ENCODE data around the gene ARHGEF28. TPM values are rescaled to one million over a fixed set of nuclear protein-coding genes. Genes with fewer than 3 reads are reported as not detected.

ARHGEF28 gene
- total RNA-seq, 1 donor = 26.2 TPM

DNA sequence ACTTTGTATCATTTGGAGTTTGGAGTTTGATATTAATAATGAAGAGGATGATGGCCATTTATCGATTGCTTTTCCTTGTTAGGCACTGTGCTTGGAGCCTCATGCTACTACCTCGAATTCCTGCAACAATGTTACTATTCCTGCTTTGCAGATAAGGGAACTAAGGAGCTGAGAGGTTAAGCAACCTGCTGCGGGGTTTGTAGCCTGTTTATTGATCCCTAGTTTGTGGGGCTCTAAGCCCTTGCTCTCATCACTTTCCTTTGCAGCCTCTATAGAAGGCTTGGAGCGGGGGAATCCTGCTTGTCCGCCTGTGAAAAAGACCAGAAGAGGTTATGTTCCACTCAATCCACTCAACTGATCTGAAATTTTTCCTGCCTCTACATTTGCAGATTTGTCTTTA lies 15.8 kb downstream of the ARHGEF28 start:
- H3K4me3 ChIP-seq (ENCODE audit: low read depth, low read length) = no peak overlapping the region
- DNase-seq (ENCODE audit: low read depth) = no peak
- TF ChIP-seq, protein P1, sequence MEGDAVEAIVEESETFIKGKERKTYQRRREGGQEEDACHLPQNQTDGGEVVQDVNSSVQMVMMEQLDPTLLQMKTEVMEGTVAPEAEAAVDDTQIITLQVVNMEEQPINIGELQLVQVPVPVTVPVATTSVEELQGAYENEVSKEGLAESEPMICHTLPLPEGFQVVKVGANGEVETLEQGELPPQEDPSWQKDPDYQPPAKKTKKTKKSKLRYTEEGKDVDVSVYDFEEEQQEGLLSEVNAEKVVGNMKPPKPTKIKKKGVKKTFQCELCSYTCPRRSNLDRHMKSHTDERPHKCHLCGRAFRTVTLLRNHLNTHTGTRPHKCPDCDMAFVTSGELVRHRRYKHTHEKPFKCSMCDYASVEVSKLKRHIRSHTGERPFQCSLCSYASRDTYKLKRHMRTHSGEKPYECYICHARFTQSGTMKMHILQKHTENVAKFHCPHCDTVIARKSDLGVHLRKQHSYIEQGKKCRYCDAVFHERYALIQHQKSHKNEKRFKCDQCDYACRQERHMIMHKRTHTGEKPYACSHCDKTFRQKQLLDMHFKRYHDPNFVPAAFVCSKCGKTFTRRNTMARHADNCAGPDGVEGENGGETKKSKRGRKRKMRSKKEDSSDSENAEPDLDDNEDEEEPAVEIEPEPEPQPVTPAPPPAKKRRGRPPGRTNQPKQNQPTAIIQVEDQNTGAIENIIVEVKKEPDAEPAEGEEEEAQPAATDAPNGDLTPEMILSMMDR (IDR thresholded peaks at IDR 0.05; ENCODE audit: insufficient read depth, low read length) = no peak

DNA sequence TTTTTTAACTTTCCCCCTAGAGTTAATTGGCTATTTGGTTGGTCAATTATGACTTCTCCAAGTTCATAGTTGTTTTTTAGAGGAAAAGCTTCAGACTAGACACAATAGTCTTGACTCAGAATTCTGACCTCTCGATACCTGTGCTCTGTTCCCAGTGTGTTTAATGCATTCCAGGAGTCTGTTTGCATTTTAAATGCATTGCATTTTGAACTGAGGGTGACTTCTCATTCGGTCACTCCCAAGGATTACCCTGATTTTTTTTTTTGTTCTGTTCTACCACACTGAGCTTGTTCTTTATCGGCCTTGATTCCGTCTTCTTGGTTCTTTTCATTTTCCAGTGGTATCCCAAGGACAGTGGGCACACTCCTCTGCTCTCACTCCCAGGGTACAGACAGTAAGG lies 16.3 kb downstream of the ARHGEF28 start:
- TF ChIP-seq, protein P1 (IDR thresholded peaks at IDR 0.05; ENCODE audit: insufficient read depth, low read length) = no peak
- H3K4me3 ChIP-seq (ENCODE audit: low read depth, low read length) = no peak overlapping the region
- DNase-seq (ENCODE audit: low read depth) = no peak

DNA sequence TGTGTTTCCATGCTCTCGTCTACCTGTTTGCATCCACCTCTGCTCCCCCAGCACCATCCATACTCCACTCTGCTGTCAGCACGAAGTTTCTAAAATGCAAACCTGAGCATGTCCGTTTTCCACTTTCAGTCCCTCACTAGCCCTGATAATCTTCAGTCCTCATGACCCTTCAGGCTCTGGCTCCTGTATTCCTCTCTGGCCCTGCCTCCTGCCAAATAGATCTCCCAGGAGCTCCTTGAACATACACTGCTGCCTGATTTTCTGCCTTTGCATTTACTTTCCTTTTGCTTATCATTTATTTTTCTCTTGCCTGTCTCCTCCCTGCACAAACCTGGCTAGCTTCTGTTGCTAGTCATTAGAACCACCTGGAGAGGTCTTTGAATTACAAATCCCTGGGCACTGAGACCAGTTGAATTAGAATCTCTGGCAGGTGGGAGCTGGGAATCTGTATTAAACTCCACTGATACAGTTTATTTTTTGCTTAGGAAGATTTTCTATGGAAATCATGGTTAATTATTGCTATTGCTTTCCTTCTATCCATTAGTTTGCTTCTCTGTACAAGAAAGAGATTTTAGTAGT lies 18.5 kb downstream of the ARHGEF28 start:
- no peak overlapping the region for H3K4me3 ChIP-seq (ENCODE audit: low read depth, low read length)
- DNase-seq (ENCODE audit: low read depth) = no peak
- TF ChIP-seq, protein P1 (IDR thresholded peaks at IDR 0.05; ENCODE audit: insufficient read depth, low read length) = no peak

DNA sequence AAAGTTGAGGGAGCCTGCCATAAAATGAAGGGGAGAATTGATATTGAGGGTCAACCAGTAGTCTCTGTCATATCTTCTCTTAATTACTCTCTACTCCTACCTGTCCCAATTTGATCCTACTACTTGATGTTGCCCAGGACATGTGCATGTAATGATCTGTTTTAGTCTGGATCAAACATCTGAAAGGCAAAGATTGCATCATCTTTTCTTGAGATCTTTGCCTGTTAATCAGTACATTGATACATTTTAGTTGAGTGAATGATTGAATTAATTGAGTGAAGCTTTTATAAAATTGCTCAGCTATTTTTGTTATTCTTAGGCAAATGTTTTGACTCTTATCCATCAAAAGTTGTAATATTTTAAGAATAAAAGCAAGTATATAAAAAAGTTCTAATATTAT lies 21.7 kb downstream of the ARHGEF28 start:
- H3K4me3 ChIP-seq (ENCODE audit: low read depth, low read length) = no peak overlapping the region
- TF ChIP-seq, protein P1 (IDR thresholded peaks at IDR 0.05; ENCODE audit: insufficient read depth, low read length) = no peak
- DNase-seq (ENCODE audit: low read depth) = no peak

DNA sequence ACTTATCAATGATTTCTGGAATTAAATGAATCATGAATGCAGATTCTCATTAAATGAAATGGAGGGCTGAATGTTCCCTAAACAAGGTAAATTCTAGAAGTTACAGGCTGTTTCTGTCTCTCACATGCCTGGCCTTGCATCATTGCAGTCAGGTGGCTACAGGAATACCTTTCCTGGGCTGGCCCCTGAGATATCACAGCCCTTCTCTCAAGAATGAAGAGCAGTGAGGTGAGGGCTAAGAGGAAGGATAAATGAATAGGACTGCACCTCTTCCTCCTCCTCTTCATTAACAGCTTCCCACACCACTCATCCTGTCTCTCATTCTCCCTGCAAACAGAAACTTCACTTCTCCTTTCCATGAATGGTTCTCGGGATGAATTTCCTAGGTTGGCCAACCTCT lies 22.5 kb downstream of the ARHGEF28 start:
- TF ChIP-seq, protein P1 (IDR thresholded peaks at IDR 0.05; ENCODE audit: insufficient read depth, low read length) = no peak
- no peak for DNase-seq (ENCODE audit: low read depth)
- H3K4me3 ChIP-seq (ENCODE audit: low read depth, low read length) = no peak overlapping the region

DNA sequence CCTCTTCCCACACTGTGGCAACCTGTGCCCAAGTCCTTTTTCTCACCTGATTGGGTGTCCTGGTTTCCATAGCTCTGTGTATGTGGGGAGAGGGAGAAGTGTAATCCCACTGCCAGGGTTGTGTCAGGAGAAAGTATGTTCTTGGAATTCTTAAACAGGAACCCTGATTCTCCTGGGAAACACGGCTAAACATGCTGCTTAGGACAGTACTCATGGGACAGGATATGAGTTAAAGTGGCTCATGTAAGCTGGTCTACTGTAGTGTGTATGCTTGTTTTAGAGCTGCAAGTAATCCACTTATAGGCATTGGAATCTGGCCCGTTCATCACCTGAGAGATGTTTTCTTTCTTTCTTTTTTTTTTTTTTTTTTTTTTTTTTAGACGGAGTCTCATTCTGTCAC lies 23.9 kb downstream of the ARHGEF28 start:
- DNase-seq (ENCODE audit: low read depth) = no peak
- TF ChIP-seq, protein P1 (IDR thresholded peaks at IDR 0.05; ENCODE audit: insufficient read depth, low read length) = no peak
- H3K4me3 ChIP-seq (ENCODE audit: low read depth, low read length) = no peak overlapping the region

DNA sequence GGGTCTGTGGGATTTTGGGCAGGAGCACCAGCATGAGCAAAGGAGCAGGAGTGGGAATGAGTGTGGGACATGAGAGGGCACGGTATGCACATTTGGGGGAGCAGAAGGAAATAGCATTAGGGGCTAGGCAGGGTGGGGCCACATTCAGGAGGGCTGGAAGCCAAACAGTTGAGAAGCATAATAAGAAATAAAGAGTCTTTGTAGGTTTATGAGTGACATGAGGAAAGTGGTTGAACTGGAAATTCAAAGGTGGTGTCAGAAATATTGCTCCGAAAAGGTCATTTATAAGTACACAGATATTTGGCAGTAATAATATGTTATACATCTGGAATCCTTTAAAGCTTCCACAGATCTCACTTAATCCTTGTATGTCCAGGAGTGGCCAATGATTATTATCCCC lies 26.4 kb downstream of the ARHGEF28 start:
- DNase-seq (ENCODE audit: low read depth) = no peak
- TF ChIP-seq, protein P1 (IDR thresholded peaks at IDR 0.05; ENCODE audit: insufficient read depth, low read length) = no peak
- no peak overlapping the region for H3K4me3 ChIP-seq (ENCODE audit: low read depth, low read length)
